Activated CD4-positive, alpha-beta T cell treated with anti-CD3 and anti-CD28 coated beads, Interleukin-2, amount 10 ng/mL, durations not matched to agents 24 days and 14 days (primary cell): ENCODE results near the gene LILRB1. TPM values are rescaled to one million over a fixed set of nuclear protein-coding genes. Genes with fewer than 3 reads are reported as not detected.
"Not testable (repeated sequence)": the region's sequence is repeated elsewhere in the genome, so short reads cannot be mapped to it uniquely, and the experiment has no call there.

Experiments used
- DNase-seq: peaks from one replicate; pipeline ENCODE4 v3.0.0; 2022
- H3K27ac Mint-ChIP-seq: one replicate; pipeline ENCODE4 v1.8.0; 2022; ENCODE audit warnings: mild to moderate bottlenecking, mixed read lengths
- H3K27me3 Mint-ChIP-seq: one replicate; pipeline ENCODE4 v1.8.0; 2022; ENCODE audit warnings: mixed read lengths
- H3K36me3 Mint-ChIP-seq: one replicate; pipeline ENCODE4 v1.8.0; 2022; ENCODE audit warnings: low read depth, mild to moderate bottlenecking, mixed read lengths
- H3K4me1 Mint-ChIP-seq: one replicate; pipeline ENCODE4 v1.8.0; 2021; ENCODE audit warnings: mixed read lengths
- H3K4me3 Mint-ChIP-seq: one replicate; pipeline ENCODE4 v1.8.0; 2022; ENCODE audit warnings: mild to moderate bottlenecking, moderate library complexity, mixed read lengths
- H3K9me3 Mint-ChIP-seq: one replicate; pipeline ENCODE4 v1.8.0; 2021; ENCODE audit warnings: mixed read lengths
- intact Hi-C: fragments of 100-400 bp; cut with micrococcal nuclease; formaldehyde crosslinking; loops from one replicate; pipeline ENCODE4 v1.15.1; 2023
- total RNA-seq: library from RNA; stranded (reverse); gene quantifications from 2 replicates; pipeline ENCODE4 v1.2.3, GENCODE V29; 2022

The LILRB1 gene
- total RNA-seq, 1 donor from 2014 or later, result 0.33 TPM

- H3K4me1 Mint-ChIP-seq, DNase-seq, H3K27me3 Mint-ChIP-seq, H3K9me3 Mint-ChIP-seq, H3K36me3 Mint-ChIP-seq, H3K4me3 Mint-ChIP-seq, intact Hi-C loops, H3K27ac Mint-ChIP-seq: not testable (repeated sequence)
These were observed 5.8 kb downstream of the LILRB1 start for GRCh38 chr19:54636081-54636480.

GRCh38 chr19:54638683-54639082 lies 8.4 kb downstream of the LILRB1 start:
- H3K27me3 Mint-ChIP-seq, result peaks cover 6% of the 10 kb centered on the region
- H3K36me3 Mint-ChIP-seq, result no peaks in the 10 kb centered on the region
- no peaks in the 10 kb centered on the region for H3K9me3 Mint-ChIP-seq
- no peak for DNase-seq
- no peak overlapping the region for H3K27ac Mint-ChIP-seq
- intact Hi-C loops, result no loop called here
- no peaks in the 10 kb centered on the region for H3K4me1 Mint-ChIP-seq
- no peak overlapping the region for H3K4me3 Mint-ChIP-seq

GRCh38 chr19:54642953-54643352 lies 12.7 kb downstream of the LILRB1 start:
- H3K27me3 Mint-ChIP-seq, intact Hi-C loops, H3K36me3 Mint-ChIP-seq, H3K4me3 Mint-ChIP-seq, H3K4me1 Mint-ChIP-seq, H3K9me3 Mint-ChIP-seq, H3K27ac Mint-ChIP-seq, DNase-seq: not testable (repeated sequence)

GRCh38 chr19:54643583-54643982 lies 13.3 kb downstream of the LILRB1 start:
- H3K27ac Mint-ChIP-seq, H3K4me1 Mint-ChIP-seq, intact Hi-C loops: not testable (repeated sequence)

GRCh38 chr19:54644056-54644455 lies 13.8 kb downstream of the LILRB1 start:
- no peaks in the 10 kb centered on the region for H3K4me1 Mint-ChIP-seq
- DNase-seq, result no peak
- H3K36me3 Mint-ChIP-seq, result no peaks in the 10 kb centered on the region
- no peaks in the 10 kb centered on the region for H3K9me3 Mint-ChIP-seq
- no peak overlapping the region for H3K27ac Mint-ChIP-seq
- intact Hi-C loops, result no loop called here
- H3K27me3 Mint-ChIP-seq, result peaks cover 6% of the 10 kb centered on the region
- no peak overlapping the region for H3K4me3 Mint-ChIP-seq

More at GRCh38 chr19:54643583-54643982, 13.3 kb downstream of the LILRB1 start:
- H3K4me3 Mint-ChIP-seq, H3K9me3 Mint-ChIP-seq, H3K36me3 Mint-ChIP-seq, H3K27me3 Mint-ChIP-seq, DNase-seq: not testable (repeated sequence)

GRCh38 chr19:54646331-54646841 lies 16.1 kb downstream of the LILRB1 start:
- no peak overlapping the region for H3K4me3 Mint-ChIP-seq
- DNase-seq, result no peak
- H3K27ac Mint-ChIP-seq, result no peak overlapping the region
- H3K4me1 Mint-ChIP-seq, result no peaks in the 10 kb centered on the region
- intact Hi-C loops, result no loop called here
- H3K9me3 Mint-ChIP-seq, result no peaks in the 10 kb centered on the region
- H3K36me3 Mint-ChIP-seq, result no peaks in the 10 kb centered on the region
- peaks cover 2% of the 10 kb centered on the region for H3K27me3 Mint-ChIP-seq

GRCh38 chr19:54648129-54648528 lies 17.8 kb downstream of the LILRB1 start:
- no peaks in the 10 kb centered on the region for H3K36me3 Mint-ChIP-seq
- no peak overlapping the region for H3K4me3 Mint-ChIP-seq
- H3K9me3 Mint-ChIP-seq, result no peaks in the 10 kb centered on the region
- no peaks in the 10 kb centered on the region for H3K4me1 Mint-ChIP-seq
- peaks cover 2% of the 10 kb centered on the region for H3K27me3 Mint-ChIP-seq
- no peak for DNase-seq
- intact Hi-C loops, result no loop called here
- no peak overlapping the region for H3K27ac Mint-ChIP-seq

GRCh38 chr19:54650108-54650655 lies 19.9 kb downstream of the LILRB1 start:
- intact Hi-C loops, result no loop called here
- Mint-ChIP-seq H3K27ac (no peak overlapping the region), H3K4me3 (no peak overlapping the region), H3K27me3 (peaks cover 2% of the 10 kb centered on the region), H3K4me1 (no peaks in the 10 kb centered on the region), H3K9me3 (no peaks in the 10 kb centered on the region), H3K36me3 (no peaks in the 10 kb centered on the region)
- DNase-seq, result no peak

GRCh38 chr19:54653181-54653809 lies 23.0 kb downstream of the LILRB1 start:
- Mint-ChIP-seq H3K4me1 (no peaks in the 10 kb centered on the region), H3K27me3 (peaks cover 2% of the 10 kb centered on the region), H3K27ac (no peak overlapping the region), H3K4me3 (no peak overlapping the region), H3K36me3 (no peaks in the 10 kb centered on the region), H3K9me3 (no peaks in the 10 kb centered on the region)
- no peak for DNase-seq
- intact Hi-C loops, result loop anchor here (1.0 kb wide), 1 partner anchor 23 kb away; no protein-coding TSS in a partner anchor

- Mint-ChIP-seq H3K27ac (no peak overlapping the region), H3K27me3 (peaks cover 4% of the 10 kb centered on the region), H3K4me3 (no peak overlapping the region), H3K4me1 (no peaks in the 10 kb centered on the region), H3K36me3 (no peaks in the 10 kb centered on the region), H3K9me3 (no peaks in the 10 kb centered on the region)
- no peak for DNase-seq
- intact Hi-C loops, result no loop called here
These were observed 24.4 kb downstream of the LILRB1 start for GRCh38 chr19:54654447-54655321.

- Mint-ChIP-seq H3K4me3 (no peak overlapping the region), H3K4me1 (no peaks in the 10 kb centered on the region), H3K27me3 (peaks cover 6% of the 10 kb centered on the region), H3K9me3 (no peaks in the 10 kb centered on the region), H3K27ac (no peak overlapping the region), H3K36me3 (no peaks in the 10 kb centered on the region)
- no peak for DNase-seq
- intact Hi-C loops, result no loop called here
These were observed 29.0 kb downstream of the LILRB1 start for GRCh38 chr19:54659300-54659699.

- Mint-ChIP-seq H3K27me3 (peaks cover 6% of the 10 kb centered on the region), H3K36me3 (no peaks in the 10 kb centered on the region), H3K9me3 (no peaks in the 10 kb centered on the region), H3K4me3 (no peak overlapping the region), H3K27ac (no peak overlapping the region), H3K4me1 (no peaks in the 10 kb centered on the region)
- intact Hi-C loops, result no loop called here
- no peak for DNase-seq
These were observed 30.0 kb downstream of the LILRB1 start for GRCh38 chr19:54660306-54660705.

GRCh38 chr19:54660964-54661363 lies 30.7 kb downstream of the LILRB1 start:
- no peaks in the 10 kb centered on the region for H3K36me3 Mint-ChIP-seq
- H3K27ac Mint-ChIP-seq, result no peak overlapping the region
- no peak for DNase-seq
- H3K9me3 Mint-ChIP-seq, result no peaks in the 10 kb centered on the region
- no peak overlapping the region for H3K4me3 Mint-ChIP-seq
- H3K27me3 Mint-ChIP-seq, result peaks cover 6% of the 10 kb centered on the region
- intact Hi-C loops, result no loop called here
- H3K4me1 Mint-ChIP-seq, result no peaks in the 10 kb centered on the region

- H3K36me3 Mint-ChIP-seq, result no peaks in the 10 kb centered on the region
- intact Hi-C loops, result no loop called here
- no peak overlapping the region for H3K4me3 Mint-ChIP-seq
- H3K9me3 Mint-ChIP-seq, result no peaks in the 10 kb centered on the region
- DNase-seq, result no peak
- no peak overlapping the region for H3K27ac Mint-ChIP-seq
- peaks cover 6% of the 10 kb centered on the region for H3K27me3 Mint-ChIP-seq
- H3K4me1 Mint-ChIP-seq, result no peaks in the 10 kb centered on the region
These were observed 31.7 kb downstream of the LILRB1 start for GRCh38 chr19:54661846-54662481.
